Astrocyte (in vitro differentiated cells and primary cell): ENCODE data around the gene ACP5. TPM values are rescaled to one million over a fixed set of nuclear protein-coding genes. Genes with fewer than 3 reads are reported as not detected.

Source experiments
- DNase-seq: peaks from one replicate; pipeline ENCODE4 v3.0.0-alpha.2; 2010; ENCODE audit warnings: low read depth
- FAIRE-seq: peaks from 2 replicates; lab custom pipeline; 2011; peaks lifted over from hg19 to GRCh38; lab: Jason Lieb, UNC
- H2AFZ ChIP-seq: 2 replicates; pipeline ENCODE4 v1.6.0; 2012; ENCODE audit warnings: low read depth, low read length, inconsistent platforms
- H3K27ac ChIP-seq: 2 replicates; pipeline ENCODE4 v1.5.1; 2011; ENCODE audit warnings: low read depth, low read length, inconsistent platforms
- H3K27me3 ChIP-seq: 2 replicates; pipeline ENCODE4 v1.6.0; 2011; ENCODE audit warnings: low read length, inconsistent platforms; ENCODE audit not compliant: insufficient read depth
- H3K36me3 ChIP-seq: 2 replicates; pipeline ENCODE4 v1.5.1; 2011; ENCODE audit warnings: low read length, inconsistent platforms; ENCODE audit not compliant: insufficient read depth
- H3K4me1 ChIP-seq: 2 replicates; pipeline ENCODE4 v1.5.1; 2011; ENCODE audit warnings: low read length, inconsistent platforms; ENCODE audit not compliant: insufficient read depth
- H3K4me2 ChIP-seq: 2 replicates; pipeline ENCODE4 v1.6.0; 2012; ENCODE audit warnings: low read length, inconsistent platforms
- H3K4me3 ChIP-seq: 2 replicates; pipeline ENCODE4 v1.5.1; 2011; ENCODE audit warnings: low read depth, mild to moderate bottlenecking, low read length, inconsistent platforms; ENCODE audit not compliant: insufficient read depth
- H3K79me2 ChIP-seq: 2 replicates; pipeline ENCODE4 v1.6.0; 2012; ENCODE audit warnings: mild to moderate bottlenecking, low read length, inconsistent platforms; ENCODE audit not compliant: insufficient read depth
- H3K9ac ChIP-seq: 2 replicates; pipeline ENCODE4 v1.6.0; 2012; ENCODE audit warnings: mild to moderate bottlenecking, low read length, inconsistent platforms
- H3K9me3 ChIP-seq: 2 replicates; pipeline ENCODE4 v1.5.1; 2012; ENCODE audit warnings: low read depth, mild to moderate bottlenecking, low read length, inconsistent platforms; ENCODE audit not compliant: insufficient read depth
- H4K20me1 ChIP-seq: 2 replicates; pipeline ENCODE4 v1.6.0; 2012; ENCODE audit warnings: low read length, inconsistent platforms; ENCODE audit not compliant: insufficient read depth
- H3K27ac Mint-ChIP-seq: one replicate; pipeline ENCODE4 v1.8.0; 2021; ENCODE audit warnings: mild to moderate bottlenecking, mixed read lengths; ENCODE audit not compliant: unreplicated experiment
- H3K27me3 Mint-ChIP-seq: one replicate; pipeline ENCODE4 v1.8.0; 2021; ENCODE audit warnings: low read depth, mixed read lengths; ENCODE audit not compliant: unreplicated experiment
- H3K36me3 Mint-ChIP-seq: one replicate; pipeline ENCODE4 v1.8.0; 2021; ENCODE audit warnings: low read depth, mixed read lengths; ENCODE audit not compliant: unreplicated experiment
- H3K4me1 Mint-ChIP-seq: one replicate; pipeline ENCODE4 v1.8.0; 2021; ENCODE audit warnings: low read depth, mixed read lengths; ENCODE audit not compliant: unreplicated experiment
- H3K4me3 Mint-ChIP-seq: one replicate; pipeline ENCODE4 v1.8.0; 2021; ENCODE audit warnings: mild to moderate bottlenecking, moderate library complexity, mixed read lengths; ENCODE audit not compliant: unreplicated experiment
- H3K9me3 Mint-ChIP-seq: one replicate; pipeline ENCODE4 v1.8.0; 2021; ENCODE audit warnings: mild to moderate bottlenecking, mixed read lengths; ENCODE audit not compliant: unreplicated experiment
- EZH2 ChIP-seq: IDR thresholded peaks from 2 replicates; pipeline ENCODE4 v1.6.1; 2012; ENCODE audit warnings: mild to moderate bottlenecking, low read length, inconsistent platforms; ENCODE audit not compliant: insufficient read depth
- total RNA-seq: library from RNA; stranded (reverse); gene quantifications from 2 replicates; pipeline ENCODE4 v1.2.1, GENCODE V29; 2021
- TF ChIP-seq, protein P1 (sequence below): IDR thresholded peaks from 2 replicates; pipeline ENCODE4 v1.5.1; 2011; ENCODE audit warnings: low read depth, mild to moderate bottlenecking, inconsistent platforms, low read length, moderate library complexity; ENCODE audit not compliant: insufficient read depth

Gene ACP5
- total RNA-seq, 1 donor from 2014 or later: not detected

DNA sequence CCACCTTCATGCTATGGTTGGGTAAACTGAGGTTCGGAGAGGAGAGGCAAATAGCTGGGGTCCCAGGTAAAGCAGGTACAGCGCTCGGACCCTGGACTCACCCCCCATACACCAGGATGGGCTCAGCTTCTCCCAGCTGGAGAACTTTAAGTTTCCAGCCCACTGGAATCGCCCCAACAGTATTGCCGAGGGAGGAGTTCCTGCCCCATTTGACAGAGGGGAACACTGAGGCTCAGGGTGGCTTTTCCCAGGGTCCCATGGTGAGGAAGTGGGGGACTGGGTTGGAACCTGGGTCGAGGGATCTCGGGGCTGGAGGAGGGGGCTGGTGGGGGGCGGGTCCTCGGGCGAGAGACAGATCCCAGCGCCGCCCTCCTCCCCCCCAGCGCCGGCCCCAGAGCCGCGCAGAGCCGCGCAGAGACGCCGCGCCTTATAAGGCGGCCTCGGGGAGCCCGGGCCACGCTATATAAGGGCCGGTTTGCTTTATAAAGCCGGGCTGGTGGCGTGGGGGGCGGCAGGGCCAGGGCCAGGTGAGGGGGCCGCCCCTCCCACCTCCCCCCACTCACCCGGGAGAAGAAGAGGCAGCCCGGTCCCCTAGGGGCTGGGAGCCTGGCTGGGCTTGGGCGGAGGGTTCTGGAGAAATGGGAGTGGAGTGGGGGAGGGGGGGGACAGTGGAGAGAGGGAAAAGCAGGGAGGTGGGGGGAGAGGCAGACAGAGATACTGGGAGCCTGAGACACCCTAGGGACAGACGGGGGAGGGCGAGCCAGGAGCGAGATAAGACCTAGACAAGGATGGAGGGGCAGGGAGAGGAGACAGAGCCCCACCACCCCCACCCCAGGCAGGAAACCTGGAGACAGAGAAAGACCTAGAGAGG, 37.7 kb downstream of the ACP5 start:
- FAIRE-seq: no peak
- Mint-ChIP-seq H3K27me3 (no peaks in the 10 kb centered on the region), H3K36me3 (peaks cover 3% of the 10 kb centered on the region), H3K27ac (peak overlapping the region; percentile 94), H3K4me3 (peak overlapping the region; percentile 80), H3K4me1 (peaks cover 17% of the 10 kb centered on the region), H3K9me3 (no peaks in the 10 kb centered on the region)
- H3K4me3 ChIP-seq: peak overlapping the region; percentile 67
- peak overlapping the region; percentile 41 for H2AFZ ChIP-seq
- H3K79me2 ChIP-seq: peaks cover 15% of the 10 kb centered on the region
- H3K27ac ChIP-seq: peak overlapping the region; percentile 85
- no peak for DNase-seq
- H3K4me2 ChIP-seq: peak overlapping the region; percentile 99
- H3K9me3 ChIP-seq: no peaks in the 10 kb centered on the region
- peaks cover 5% of the 10 kb centered on the region for H4K20me1 ChIP-seq
- TF ChIP-seq EZH2: no peak
- TF ChIP-seq, protein P1, sequence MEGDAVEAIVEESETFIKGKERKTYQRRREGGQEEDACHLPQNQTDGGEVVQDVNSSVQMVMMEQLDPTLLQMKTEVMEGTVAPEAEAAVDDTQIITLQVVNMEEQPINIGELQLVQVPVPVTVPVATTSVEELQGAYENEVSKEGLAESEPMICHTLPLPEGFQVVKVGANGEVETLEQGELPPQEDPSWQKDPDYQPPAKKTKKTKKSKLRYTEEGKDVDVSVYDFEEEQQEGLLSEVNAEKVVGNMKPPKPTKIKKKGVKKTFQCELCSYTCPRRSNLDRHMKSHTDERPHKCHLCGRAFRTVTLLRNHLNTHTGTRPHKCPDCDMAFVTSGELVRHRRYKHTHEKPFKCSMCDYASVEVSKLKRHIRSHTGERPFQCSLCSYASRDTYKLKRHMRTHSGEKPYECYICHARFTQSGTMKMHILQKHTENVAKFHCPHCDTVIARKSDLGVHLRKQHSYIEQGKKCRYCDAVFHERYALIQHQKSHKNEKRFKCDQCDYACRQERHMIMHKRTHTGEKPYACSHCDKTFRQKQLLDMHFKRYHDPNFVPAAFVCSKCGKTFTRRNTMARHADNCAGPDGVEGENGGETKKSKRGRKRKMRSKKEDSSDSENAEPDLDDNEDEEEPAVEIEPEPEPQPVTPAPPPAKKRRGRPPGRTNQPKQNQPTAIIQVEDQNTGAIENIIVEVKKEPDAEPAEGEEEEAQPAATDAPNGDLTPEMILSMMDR: no peak
- peaks cover 3% of the 10 kb centered on the region for H3K36me3 ChIP-seq
- no peaks in the 10 kb centered on the region for H3K27me3 ChIP-seq
- peak overlapping the region; percentile 91 for H3K9ac ChIP-seq
- H3K4me1 ChIP-seq: peaks cover 34% of the 10 kb centered on the region

DNA sequence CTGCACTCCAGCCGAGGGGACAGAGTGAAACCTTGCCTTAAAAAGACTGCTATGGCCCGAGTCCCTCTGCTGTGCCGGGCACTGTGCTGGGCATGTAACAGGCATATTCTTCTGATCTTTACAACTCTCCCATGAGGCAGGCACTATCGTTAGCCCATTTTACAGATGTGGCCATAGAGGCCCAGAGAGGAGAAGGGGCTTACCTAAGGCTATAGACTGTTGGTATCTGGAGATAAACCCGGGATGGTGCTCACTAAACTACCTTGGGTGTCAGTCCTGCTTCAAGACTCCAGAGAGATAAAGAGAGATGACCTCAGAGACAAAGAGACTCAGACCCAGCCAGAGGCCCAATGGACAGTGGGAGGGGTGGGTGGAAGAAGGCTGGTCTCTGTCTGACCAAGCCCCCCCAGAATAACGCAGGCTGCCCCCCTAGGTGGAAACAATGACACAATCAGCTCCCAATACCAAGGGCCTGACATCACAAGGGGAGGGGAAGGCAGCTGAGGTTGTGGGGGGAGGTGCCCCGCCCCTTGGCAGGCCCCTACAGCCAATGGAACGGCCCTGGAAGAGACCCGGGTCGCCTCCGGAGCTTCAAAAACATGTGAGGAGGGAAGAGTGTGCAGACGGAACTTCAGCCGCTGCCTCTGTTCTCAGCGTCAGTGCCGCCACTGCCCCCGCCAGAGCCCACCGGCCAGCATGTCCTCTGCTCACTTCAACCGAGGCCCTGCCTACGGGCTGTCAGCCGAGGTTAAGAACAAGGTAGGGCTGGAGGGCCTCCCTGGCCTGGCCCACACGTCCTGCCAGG, 39.0 kb downstream of the ACP5 start, which contains the start of gene CNN1:
Gene CNN1, plus strand, starts transcription at position 620 of the 805 bp plus-strand sequence. Its CDS starts 77 bp downstream, at position 697.
- H3K27ac ChIP-seq: peak within 1 kb of the TSS; percentile 85
- H3K27me3 ChIP-seq: no peaks in the 10 kb centered on the region
- Mint-ChIP-seq H3K36me3 (no peaks in the 10 kb centered on the region), H3K4me1 (peaks cover 20% of the 10 kb centered on the region), H3K27me3 (no peaks in the 10 kb centered on the region), H3K27ac (peak within 1 kb of the TSS; percentile 94), H3K4me3 (peak within 1 kb of the TSS; percentile 80), H3K9me3 (no peaks in the 10 kb centered on the region)
- peaks cover 34% of the 10 kb centered on the region for H3K4me1 ChIP-seq
- peak within 1 kb of the TSS; percentile 67 for H3K4me3 ChIP-seq
- peak; percentile 41 for FAIRE-seq
- peak within 1 kb of the TSS; percentile 99 for H3K4me2 ChIP-seq
- no peak for TF ChIP-seq EZH2
- TF ChIP-seq, protein P1: no peak
- peaks cover 3% of the 10 kb centered on the region for H3K36me3 ChIP-seq
- peak within 1 kb of the TSS; percentile 22 for H2AFZ ChIP-seq
- H3K9me3 ChIP-seq: no peaks in the 10 kb centered on the region
- H3K9ac ChIP-seq: peak within 1 kb of the TSS; percentile 91
- DNase-seq: peak; percentile 90
- peaks cover 15% of the 10 kb centered on the region for H3K79me2 ChIP-seq
- peaks cover 5% of the 10 kb centered on the region for H4K20me1 ChIP-seq
